ENCODE measurements around the gene ACOD1. TPM values are rescaled to one million over a fixed set of nuclear protein-coding genes. Genes with fewer than 3 reads are reported as not detected.
A peak's percentile ranks its signal among the peaks of the same experiment; 100 is the strongest.

ACOD1 gene
- total and polyA plus RNA-seq, 10 of the 15 experiments (the other 5 are each of a cell fraction or from before 2014, with no cell fraction given), result not detected

DNA sequence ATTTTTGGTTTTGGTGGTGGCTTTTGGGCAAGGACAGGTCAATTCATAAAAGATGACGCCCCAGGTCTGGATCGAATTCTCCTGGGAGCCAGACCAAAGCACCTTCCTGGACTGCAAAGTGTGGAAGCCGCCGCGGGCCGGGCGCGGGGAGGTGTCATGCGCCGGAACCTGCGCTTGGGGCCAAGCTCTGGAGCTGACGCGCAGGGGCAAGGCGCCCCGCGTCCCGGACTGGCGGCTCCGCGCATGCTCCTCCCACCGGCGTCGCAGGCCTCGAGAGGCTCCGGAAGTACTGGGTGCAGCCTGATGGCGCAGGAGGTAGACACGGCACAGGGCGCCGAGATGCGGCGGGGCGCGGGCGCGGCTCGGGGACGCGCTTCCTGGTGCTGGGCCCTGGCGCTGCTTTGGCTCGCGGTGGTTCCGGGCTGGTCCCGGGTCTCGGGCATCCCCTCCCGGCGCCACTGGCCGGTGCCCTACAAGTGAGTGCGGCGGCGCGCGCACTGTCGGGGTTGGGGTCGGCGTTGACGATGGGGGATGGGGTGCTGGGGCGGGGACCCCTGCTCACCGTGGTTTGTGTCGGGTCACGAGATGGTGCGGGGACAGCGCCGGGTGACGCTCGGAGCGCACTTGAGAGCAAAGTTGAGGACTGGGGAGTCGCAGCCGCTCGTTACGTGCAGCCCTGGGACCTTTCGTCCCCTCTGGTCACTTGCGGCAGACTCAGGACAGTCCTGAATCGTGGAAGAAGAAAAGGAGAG, 43.7 kb downstream of the ACOD1 start, which contains the start of gene CLN5 (continued):
- peak; percentile 98 for TF ChIP-seq CREB1 (IDR thresholded peaks at IDR 0.05; ENCODE audit: low read depth)
- TF ChIP-seq, protein P1, sequence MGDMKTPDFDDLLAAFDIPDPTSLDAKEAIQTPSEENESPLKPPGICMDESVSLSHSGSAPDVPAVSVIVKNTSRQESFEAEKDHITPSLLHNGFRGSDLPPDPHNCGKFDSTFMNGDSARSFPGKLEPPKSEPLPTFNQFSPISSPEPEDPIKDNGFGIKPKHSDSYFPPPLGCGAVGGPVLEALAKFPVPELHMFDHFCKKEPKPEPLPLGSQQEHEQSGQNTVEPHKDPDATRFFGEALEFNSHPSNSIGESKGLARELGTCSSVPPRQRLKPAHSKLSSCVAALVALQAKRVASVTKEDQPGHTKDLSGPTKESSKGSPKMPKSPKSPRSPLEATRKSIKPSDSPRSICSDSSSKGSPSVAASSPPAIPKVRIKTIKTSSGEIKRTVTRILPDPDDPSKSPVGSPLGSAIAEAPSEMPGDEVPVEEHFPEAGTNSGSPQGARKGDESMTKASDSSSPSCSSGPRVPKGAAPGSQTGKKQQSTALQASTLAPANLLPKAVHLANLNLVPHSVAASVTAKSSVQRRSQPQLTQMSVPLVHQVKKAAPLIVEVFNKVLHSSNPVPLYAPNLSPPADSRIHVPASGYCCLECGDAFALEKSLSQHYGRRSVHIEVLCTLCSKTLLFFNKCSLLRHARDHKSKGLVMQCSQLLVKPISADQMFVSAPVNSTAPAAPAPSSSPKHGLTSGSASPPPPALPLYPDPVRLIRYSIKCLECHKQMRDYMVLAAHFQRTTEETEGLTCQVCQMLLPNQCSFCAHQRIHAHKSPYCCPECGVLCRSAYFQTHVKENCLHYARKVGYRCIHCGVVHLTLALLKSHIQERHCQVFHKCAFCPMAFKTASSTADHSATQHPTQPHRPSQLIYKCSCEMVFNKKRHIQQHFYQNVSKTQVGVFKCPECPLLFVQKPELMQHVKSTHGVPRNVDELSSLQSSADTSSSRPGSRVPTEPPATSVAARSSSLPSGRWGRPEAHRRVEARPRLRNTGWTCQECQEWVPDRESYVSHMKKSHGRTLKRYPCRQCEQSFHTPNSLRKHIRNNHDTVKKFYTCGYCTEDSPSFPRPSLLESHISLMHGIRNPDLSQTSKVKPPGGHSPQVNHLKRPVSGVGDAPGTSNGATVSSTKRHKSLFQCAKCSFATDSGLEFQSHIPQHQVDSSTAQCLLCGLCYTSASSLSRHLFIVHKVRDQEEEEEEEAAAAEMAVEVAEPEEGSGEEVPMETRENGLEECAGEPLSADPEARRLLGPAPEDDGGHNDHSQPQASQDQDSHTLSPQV (IDR thresholded peaks at IDR 0.05), result no peak
- TF ChIP-seq PAX5 (IDR thresholded peaks at IDR 0.05; ENCODE audit: borderline replicate concordance, low read depth, low read length), result peak; percentile 59; the same call in 1 of the 2 replicates
- TF ChIP-seq SREBF1 (IDR thresholded peaks at IDR 0.05; ENCODE audit: low read length), result no peak
- TF ChIP-seq, protein P2, sequence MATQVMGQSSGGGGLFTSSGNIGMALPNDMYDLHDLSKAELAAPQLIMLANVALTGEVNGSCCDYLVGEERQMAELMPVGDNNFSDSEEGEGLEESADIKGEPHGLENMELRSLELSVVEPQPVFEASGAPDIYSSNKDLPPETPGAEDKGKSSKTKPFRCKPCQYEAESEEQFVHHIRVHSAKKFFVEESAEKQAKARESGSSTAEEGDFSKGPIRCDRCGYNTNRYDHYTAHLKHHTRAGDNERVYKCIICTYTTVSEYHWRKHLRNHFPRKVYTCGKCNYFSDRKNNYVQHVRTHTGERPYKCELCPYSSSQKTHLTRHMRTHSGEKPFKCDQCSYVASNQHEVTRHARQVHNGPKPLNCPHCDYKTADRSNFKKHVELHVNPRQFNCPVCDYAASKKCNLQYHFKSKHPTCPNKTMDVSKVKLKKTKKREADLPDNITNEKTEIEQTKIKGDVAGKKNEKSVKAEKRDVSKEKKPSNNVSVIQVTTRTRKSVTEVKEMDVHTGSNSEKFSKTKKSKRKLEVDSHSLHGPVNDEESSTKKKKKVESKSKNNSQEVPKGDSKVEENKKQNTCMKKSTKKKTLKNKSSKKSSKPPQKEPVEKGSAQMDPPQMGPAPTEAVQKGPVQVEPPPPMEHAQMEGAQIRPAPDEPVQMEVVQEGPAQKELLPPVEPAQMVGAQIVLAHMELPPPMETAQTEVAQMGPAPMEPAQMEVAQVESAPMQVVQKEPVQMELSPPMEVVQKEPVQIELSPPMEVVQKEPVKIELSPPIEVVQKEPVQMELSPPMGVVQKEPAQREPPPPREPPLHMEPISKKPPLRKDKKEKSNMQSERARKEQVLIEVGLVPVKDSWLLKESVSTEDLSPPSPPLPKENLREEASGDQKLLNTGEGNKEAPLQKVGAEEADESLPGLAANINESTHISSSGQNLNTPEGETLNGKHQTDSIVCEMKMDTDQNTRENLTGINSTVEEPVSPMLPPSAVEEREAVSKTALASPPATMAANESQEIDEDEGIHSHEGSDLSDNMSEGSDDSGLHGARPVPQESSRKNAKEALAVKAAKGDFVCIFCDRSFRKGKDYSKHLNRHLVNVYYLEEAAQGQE (IDR thresholded peaks at IDR 0.05; ENCODE audit: low read depth, low read length), result 0 out of 2 replicates have a peak, but pooled peaks have one; percentile 38
- no peak for TF ChIP-seq ZNF24 (IDR thresholded peaks at IDR 0.05)
- TF ChIP-seq GATAD2B (conservative IDR thresholded peaks at IDR 0.05; ENCODE audit: low read depth), result no peak; the same call in 1 of the 2 replicates
- TF ChIP-seq, protein P3, sequence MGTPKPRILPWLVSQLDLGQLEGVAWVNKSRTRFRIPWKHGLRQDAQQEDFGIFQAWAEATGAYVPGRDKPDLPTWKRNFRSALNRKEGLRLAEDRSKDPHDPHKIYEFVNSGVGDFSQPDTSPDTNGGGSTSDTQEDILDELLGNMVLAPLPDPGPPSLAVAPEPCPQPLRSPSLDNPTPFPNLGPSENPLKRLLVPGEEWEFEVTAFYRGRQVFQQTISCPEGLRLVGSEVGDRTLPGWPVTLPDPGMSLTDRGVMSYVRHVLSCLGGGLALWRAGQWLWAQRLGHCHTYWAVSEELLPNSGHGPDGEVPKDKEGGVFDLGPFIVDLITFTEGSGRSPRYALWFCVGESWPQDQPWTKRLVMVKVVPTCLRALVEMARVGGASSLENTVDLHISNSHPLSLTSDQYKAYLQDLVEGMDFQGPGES (IDR thresholded peaks at IDR 0.05), result no peak
- peak; percentile 79 for TF ChIP-seq MEF2B (IDR thresholded peaks at IDR 0.05; ENCODE audit: partially characterized antibody, poor library complexity, severe bottlenecking)
- no peak for TF ChIP-seq MTA3 (IDR thresholded peaks at IDR 0.05; ENCODE audit: borderline replicate concordance, low read length)
- TF ChIP-seq IKZF1 (conservative IDR thresholded peaks at IDR 0.05), result peak; percentile 97
- peak; percentile 94 for TF ChIP-seq POLR2A (IDR thresholded peaks at IDR 0.05; ENCODE audit: low read depth, low read length)
- TF ChIP-seq CREM (IDR thresholded peaks at IDR 0.05; ENCODE audit: low read depth), result peak; percentile 98
- TF ChIP-seq FOS (IDR thresholded peaks at IDR 0.05; ENCODE audit: borderline replicate concordance, extremely low read depth, insufficient read length), result no peak
- no peak for TF ChIP-seq ZNF274 (IDR thresholded peaks at IDR 0.05; ENCODE audit: insufficient read depth, insufficient read length)
- no peak for TF ChIP-seq CEBPB (IDR thresholded peaks at IDR 0.05; ENCODE audit: borderline replicate concordance in 1 of 2, low read depth in 2 of 2, low read length in 2 of 2)
- no peak for TF ChIP-seq EED (IDR thresholded peaks at IDR 0.05; ENCODE audit: low read depth)
- TF ChIP-seq EP300 (IDR thresholded peaks at IDR 0.05; ENCODE audit: borderline replicate concordance in 1 of 2, control insufficient read depth in 1 of 2, low read depth in 2 of 2, low read length in 2 of 2), result 0 out of 4 replicates have a peak, but pooled peaks of 1 of the 2 experiments have one; percentile 51

Data from GM12878 (cell line).